Hematopoietic multipotent progenitor cell (in vitro differentiated cells): Measurements from ENCODE around the gene CISH. TPM values are rescaled to one million over a fixed set of nuclear protein-coding genes. Genes with fewer than 3 reads are reported as not detected.

ENCODE experiments used
- DNase-seq, 3 donors: peaks; one replicate each; pipeline ENCODE4 v3.0.0-alpha.2; 2011 to 2015; ENCODE audit warnings: low read depth in 2 of 3, low spot score in 2 of 3
- total RNA-seq: library from RNA; depleted of rRNA; stranded (reverse); fragments of >200 nt; gene quantifications from one replicate; pipeline ENCODE4 v1.2.3, GENCODE V29; 2012

Gene CISH
- total RNA-seq, 1 donor, result 17.8 TPM

- DNase-seq, result no peak
Observed at GRCh38 chr3:50575372-50575771, 36.2 kb downstream of the CISH start.

- no peak for DNase-seq
Observed at GRCh38 chr3:50574444-50574831, 37.1 kb downstream of the CISH start.

GRCh38 chr3:50573566-50574443 lies 37.8 kb downstream of the CISH start:
- DNase-seq, result no peak

GRCh38 chr3:50572801-50573371 lies 38.7 kb downstream of the CISH start:
- DNase-seq, result no peak

GRCh38 chr3:50572158-50572557 lies 39.4 kb downstream of the CISH start:
- DNase-seq, result peak; percentile 66 to 86 (median 72)

- DNase-seq, result no peak
Observed at GRCh38 chr3:50571486-50571885, 40.1 kb downstream of the CISH start.

GRCh38 chr3:50570508-50571279 lies 40.9 kb downstream of the CISH start:
- no peak for DNase-seq

GRCh38 chr3:50568947-50569749 lies 42.4 kb downstream of the CISH start, which contains the start of gene HEMK1:
HEMK1 (plus strand) TSS chr3:50569522; CDS start chr3:50571105, 1,583 bp downstream.
- peak; percentile 72 to 95 (median 94) for DNase-seq

- peak; percentile 80 to 95 (median 93) for DNase-seq
Observed at GRCh38 chr3:50567386-50568167, 44.0 kb downstream of the CISH start, which contains the start of gene C3orf18. C3orf18 (minus strand) TSS chr3:50567747; CDS start chr3:50565699, 2,048 bp downstream.

- DNase-seq, result no peak
Observed at GRCh38 chr3:50567011-50567385, 44.6 kb downstream of the CISH start.

- DNase-seq, result no peak
Observed at GRCh38 chr3:50564321-50564720, 47.3 kb downstream of the CISH start.

- DNase-seq, result no peak
Observed at GRCh38 chr3:50563867-50564266, 47.7 kb downstream of the CISH start.

- no peak for DNase-seq
Observed at GRCh38 chr3:50562861-50563260, 48.7 kb downstream of the CISH start.

GRCh38 chr3:50559702-50560101 lies 51.9 kb downstream of the CISH start:
- DNase-seq, result no peak

- no peak for DNase-seq
Observed at GRCh38 chr3:50557915-50558314, 53.7 kb downstream of the CISH start.

- no peak for DNase-seq
Observed at GRCh38 chr3:50557106-50557505, 54.5 kb downstream of the CISH start.
